Measurements from ENCODE around the gene NPLOC4. TPM values are rescaled to one million over a fixed set of nuclear protein-coding genes. Genes with fewer than 3 reads are reported as not detected.

Gene NPLOC4
- total RNA-seq, 1 experiment from 2014 or later, result 55.0 TPM

DNA sequence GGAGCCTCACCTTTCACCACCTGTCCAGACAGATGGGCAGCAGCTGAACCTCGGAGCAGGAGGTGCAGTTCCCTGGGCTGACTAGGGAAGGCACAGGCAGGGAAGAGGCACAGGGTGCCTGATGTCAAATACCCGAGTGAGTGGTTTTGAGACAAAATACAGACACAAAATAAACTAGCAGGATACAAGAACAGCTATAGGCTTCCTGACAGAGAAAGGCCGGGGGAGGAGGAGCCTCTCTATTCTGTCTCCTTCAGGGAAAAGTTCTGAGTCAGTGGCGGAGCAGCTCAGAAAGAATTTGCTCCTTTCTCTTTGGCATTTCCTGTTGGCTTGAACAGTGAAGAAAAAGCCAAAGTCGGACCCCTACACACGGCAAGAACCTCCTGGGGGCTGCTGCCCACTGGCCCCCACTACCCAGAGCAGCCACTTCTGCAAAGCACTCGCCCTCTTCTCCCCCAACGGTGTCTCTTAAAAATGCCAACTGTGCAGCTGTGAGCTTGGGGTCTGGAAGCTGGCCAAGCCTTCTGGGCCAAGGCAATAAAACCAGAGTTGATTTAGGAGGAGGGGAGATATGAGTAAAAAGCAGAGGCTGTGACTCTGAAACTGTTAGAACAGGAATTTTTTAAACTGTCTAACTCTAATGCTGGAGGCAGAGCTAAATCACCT is 70.3 kb downstream of the NPLOC4 start:
- DNase-seq (ENCODE audit: low spot score), result peak; percentile 83

DNA sequence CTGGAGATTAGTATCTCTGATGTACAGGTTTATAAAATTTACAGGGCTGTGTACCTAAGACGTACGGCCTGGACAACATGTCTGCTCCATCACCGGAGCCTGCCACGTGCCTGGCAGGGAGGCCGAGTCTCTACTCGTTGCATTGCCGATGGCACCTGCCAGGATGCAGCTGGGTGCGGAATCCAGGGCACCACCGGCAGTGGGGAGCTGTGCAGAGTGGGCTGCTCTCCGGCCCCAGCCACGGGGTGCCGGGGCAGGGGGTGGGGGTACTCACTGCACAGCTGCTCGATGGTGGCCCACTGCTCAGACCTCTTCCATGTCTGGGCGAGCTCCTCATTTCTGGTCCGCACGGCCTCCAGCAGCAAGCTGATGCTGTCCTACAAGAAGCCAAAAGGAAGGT is 71.7 kb downstream of the NPLOC4 start:
- no peak for DNase-seq (ENCODE audit: low spot score)

DNA sequence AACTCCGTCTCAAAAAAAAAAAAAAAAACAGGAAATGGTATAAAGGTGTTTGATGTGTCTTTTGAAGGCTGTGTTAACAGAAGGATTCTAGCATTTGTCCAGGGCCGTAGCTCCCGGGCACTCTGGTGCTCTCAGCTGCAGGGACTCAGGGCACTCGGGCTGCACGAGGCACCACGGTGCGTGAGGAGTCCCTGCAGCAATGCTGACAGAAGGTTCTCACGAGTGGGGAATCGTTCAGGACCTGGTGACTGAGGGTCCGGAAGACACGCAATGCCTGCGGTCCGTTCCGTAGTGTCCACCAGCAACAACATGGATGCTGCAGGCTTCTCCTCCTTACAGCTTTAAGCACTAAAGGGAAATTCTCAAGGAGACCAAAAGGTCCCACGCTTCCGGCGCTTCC is 72.1 kb downstream of the NPLOC4 start:
- DNase-seq (ENCODE audit: low spot score), result no peak

DNA sequence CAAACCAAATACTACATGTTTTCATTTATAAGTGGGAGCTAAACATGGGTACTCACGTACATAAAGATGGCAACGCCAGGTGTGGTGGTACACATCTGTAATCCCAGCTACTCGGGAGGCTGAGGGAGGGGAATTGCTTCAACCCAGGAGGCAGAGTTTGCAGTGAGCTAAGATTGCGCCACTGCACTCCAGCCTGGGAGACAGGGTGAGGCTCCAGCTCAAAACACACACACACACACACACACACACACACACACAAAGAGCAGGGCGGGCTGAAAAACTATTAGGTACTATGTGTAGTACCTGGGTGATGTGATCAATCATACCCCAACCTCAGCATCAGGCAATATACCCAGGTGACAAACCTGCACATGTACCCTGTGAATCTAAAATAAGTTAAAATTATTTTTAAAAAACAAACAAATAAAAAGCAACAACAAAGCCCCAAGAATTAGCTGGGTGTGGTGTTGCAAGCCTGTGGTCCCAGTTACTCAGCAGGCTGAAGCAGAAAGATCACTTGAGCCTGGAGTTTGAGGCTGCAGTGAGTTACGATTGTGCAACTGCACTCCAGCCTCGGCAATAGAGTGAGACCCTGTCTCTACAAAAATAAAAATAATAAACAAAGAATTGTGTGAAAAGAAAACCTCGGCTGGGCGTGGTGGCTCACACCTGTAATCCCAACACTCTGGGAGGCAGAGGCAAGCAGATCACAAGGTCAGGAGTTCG is 72.9 kb downstream of the NPLOC4 start:
- DNase-seq (ENCODE audit: low spot score), result peak; percentile 36

DNA sequence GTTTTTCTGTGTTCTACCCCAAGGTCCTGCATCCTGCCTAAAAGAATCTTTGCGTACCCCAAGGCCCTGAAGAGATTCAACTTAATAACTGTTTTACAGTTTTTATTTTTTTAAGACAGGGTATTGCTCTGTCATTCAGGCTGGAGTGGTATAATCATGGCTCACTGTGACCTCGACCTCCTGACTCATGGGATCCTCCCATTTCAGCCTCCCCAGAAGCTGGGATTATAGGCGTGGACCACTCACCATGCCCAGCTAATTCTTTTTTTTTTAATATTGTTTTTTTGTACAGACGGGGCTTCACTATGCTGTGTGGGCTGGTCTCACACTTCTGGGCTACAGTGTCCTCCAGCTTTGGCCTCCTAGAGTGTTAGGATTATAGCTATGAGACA is 75.4 kb downstream of the NPLOC4 start:
- no peak for DNase-seq (ENCODE audit: low spot score)

DNA sequence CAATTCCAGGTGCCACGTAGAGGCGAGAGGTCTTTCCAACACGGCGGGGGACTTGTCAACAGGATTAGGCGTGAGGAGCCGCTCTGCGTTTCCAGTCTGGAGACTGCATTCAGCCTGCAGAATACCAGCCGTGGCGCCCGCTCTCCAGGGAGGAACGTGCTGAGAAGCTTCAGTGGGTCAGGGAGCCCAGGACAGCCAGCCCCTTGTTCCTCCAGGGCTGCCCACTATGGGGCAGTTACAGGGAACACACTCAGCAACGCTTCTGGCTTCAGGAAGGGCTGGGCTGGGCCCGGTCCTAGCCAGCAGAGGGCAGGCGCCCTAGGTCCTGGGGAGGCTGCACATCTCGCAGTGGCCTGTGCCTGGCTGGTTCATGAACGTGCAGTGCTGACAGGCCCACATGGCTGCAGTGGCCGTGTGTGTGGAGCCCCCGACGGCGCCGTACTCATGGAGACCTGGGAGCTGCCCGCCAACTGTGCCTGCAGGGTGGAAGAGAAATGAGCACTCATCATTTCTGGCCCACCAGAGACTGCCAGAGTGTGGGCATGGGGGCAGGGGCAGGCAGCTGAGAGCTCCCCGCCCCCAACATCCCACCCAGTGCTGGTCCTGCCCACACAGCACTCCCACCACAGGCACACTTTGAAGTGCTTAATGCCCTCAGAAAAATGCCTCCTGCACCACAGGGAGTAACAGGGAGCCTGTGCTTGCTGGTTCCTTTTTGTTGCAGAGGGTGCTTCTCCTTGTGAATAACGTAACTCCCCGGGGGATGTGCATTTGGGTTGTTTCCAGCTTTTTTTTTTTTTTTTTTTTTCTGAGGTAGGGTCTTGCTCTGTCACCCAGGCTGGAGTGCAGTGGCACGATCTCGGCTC is 77.7 kb downstream of the NPLOC4 start:
- DNase-seq (ENCODE audit: low spot score), result no peak

DNA sequence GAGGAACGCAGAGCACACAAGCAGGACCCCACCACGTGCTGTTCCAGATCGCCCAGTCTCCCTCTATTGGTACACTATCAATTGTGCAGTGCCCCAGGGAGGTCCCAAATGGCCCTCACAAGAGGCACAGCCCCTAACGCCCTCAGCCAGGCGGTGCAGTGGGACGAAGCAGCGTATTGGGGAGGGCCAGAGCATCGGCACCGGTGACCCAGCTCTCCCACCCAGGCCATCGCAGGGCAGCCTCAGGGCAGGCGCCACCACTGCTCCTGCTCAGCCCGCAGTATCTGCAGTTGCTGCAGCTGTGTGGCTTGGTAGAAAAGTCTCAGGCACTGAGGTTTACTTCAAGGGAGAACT is 78.8 kb downstream of the NPLOC4 start:
- DNase-seq (ENCODE audit: low spot score), result no peak

DNA sequence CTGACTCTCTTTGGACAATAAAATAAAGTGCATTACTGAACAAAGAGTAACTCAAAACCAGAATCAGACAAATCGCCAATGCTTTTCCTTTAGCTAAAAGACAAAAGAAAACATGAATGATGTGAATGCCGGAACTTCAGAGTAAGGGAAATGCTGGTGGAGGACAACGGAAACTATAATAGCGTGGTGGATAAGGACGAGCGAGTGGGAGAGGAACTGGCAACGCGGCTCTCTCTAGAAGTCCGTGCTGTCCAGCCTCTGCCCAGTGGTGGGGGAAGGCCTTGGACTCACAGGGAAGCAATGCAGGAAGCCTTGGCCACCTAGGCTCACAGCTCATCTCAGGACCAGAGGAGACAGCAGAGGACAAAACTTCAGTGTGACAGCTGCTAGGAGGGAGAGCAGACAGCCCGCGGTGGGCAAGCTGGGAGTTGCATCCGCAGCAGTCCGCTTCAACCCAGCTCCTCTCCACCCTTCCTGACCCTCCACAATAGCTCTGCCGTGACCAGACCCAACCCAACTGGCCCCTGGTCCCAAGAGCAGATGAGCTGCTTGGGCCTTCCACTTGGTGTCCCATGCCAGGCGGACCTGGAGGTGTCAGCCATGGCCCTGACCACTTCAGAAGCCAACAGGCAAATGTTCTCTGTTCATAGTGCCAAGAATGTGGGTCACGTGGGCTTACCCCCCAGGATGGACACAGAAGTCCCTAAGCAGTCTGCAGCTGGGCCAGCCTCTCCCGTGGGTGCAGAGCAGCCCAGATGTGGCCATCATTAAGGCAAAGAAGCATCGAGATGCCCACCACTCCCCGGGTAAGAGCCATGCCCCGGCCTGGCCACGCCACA is 79.4 kb downstream of the NPLOC4 start:
- no peak for DNase-seq (ENCODE audit: low spot score)

DNA sequence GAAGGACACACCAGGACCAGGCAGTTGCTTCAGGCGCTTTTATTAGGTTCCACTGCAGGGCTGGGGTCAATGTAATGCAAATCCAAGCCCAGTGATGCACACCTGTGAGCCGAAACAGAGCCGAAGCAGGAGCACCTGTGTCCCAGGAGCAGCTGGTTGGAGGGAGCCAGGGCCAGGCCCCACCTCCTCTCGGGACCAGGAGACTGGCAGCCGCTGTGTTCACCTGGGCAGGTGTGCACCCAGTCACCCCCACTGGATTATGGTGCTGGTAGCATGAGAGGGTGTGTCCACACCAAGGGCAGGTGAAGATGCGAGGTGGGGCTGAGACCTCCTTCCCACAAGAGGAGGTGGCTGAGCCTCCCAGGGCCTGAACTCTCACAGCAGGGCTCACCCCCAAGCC is 80.0 kb downstream of the NPLOC4 start:
- DNase-seq (ENCODE audit: low spot score), result no peak

DNA sequence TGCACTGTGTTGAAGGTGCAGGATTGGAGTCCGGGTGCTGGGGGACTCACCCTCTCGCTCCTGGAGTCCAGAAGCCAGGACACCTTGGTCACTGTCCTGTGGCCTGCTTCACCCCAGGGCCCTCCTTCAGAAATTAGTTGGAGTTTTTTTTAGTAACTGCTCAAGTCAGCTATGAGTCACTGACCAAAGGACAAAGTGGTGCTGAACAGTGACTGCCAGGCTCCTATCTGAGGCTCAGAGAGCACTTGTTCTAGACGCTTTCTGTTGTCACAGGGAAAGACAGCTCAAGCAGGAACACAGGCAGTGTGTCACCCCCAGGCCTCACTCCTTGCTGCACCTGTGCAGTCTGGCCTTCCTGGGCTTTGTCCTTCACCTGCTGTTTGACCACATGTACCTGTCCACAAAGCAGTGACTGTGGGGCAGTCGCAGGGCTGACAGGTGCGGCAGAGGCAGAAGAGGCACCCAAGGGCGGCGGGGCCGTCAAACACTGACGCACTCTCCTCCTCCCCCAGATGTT is 80.7 kb downstream of the NPLOC4 start:
- no peak for DNase-seq (ENCODE audit: low spot score)

DNA sequence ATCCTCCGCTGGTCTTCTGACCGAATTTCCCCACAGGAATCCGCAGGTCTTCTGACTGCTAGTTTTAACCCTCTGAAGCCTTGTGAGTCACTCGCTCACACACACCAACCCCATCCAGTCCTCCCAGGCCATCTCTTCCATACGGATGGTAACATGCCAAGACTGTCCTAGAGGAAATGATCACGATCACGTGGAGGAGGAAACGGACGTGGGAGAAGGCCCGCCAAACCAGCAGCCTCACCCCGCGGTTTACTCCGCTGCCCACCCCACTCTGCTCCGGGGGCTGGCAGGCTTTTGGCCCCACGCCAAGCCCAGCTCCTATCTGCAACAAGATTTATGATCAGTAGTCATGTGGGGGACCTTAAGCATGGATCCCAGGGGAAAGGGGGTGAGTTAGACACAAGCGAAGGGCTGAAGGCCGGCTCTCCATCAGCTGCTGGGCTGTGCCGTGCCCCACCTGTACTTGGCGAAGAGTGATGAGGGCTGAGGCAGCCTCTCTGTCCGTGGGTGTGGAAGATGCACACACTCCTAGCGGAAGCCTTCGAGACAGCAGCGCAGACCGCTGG is 83.2 kb downstream of the NPLOC4 start:
- DNase-seq (ENCODE audit: low spot score), result peak; percentile 80

DNA sequence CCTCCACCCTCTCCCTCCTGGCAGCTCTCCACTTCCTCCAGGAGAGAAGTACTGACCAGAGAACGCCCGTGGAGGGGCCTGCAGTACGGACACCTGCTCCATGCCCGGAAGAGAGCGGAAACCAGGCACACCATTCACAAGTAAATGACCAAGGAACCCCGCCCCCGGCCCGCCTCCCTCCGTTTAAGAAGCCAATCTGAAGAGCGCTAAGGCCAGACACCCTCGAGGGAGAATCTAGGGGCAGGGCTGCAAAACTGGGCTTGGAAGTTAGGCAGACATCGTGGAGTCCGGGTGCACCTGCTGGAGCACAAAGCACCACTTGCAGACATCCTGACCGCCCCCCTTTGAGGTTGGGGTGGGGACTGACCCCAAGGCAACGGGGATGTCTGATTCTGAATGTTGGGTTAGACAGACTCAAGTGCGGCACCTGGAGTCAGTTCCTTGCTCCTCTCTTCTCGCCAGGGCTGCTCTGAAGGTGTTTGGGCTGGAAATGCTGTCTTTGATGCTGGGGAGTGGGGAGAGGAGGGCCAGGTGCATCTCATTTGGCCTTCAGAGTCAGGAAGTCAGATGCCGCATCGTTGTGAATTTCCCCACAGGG is 83.8 kb downstream of the NPLOC4 start:
- DNase-seq (ENCODE audit: low spot score), result peak; percentile 65

DNA sequence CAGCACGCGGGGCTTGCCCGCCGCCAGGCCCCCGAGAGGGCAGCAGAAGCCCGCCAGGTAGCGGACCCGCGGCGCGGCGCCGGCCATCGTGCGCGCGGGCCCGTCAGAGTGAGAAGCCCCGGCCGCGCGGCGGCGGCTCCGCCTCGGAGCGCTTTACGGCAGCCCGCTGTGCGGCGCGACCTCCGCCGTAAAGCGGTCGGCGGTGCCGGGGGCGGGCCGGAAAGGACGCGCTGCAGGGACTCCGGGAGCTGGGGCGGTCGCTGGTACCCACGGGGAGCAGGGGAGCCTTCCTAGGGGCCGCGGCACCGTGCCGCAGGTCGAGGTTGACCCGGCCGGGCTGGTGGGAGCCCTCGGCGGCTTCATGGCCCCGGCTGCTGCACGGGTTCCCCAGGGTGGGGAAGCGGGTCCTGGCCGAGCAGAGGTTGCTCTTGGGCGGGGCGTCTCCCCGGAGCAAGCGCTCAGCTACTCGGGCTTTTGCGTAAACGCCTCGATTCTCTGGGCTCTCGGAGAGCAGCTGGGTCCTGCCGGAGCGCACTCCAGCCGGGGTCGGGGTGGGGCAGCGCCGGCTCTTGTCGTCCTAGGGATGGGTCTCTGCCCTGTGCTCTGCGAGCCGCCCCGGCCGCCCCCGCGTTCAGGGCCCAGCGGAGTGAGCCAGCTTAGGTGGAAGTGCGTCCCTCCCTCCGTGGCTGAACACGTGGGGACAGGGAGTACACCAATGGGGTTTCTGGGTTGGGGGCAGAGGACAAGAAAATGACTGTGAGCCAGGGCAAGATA is 84.5 kb downstream of the NPLOC4 start, which contains the start of gene FAAP100:
Gene FAAP100, minus strand, starts transcription at position 110 of the 774 bp plus-strand sequence. Its CDS starts 23 bp downstream, at position 87.
- peak; percentile 48 for DNase-seq (ENCODE audit: low spot score)

DNA sequence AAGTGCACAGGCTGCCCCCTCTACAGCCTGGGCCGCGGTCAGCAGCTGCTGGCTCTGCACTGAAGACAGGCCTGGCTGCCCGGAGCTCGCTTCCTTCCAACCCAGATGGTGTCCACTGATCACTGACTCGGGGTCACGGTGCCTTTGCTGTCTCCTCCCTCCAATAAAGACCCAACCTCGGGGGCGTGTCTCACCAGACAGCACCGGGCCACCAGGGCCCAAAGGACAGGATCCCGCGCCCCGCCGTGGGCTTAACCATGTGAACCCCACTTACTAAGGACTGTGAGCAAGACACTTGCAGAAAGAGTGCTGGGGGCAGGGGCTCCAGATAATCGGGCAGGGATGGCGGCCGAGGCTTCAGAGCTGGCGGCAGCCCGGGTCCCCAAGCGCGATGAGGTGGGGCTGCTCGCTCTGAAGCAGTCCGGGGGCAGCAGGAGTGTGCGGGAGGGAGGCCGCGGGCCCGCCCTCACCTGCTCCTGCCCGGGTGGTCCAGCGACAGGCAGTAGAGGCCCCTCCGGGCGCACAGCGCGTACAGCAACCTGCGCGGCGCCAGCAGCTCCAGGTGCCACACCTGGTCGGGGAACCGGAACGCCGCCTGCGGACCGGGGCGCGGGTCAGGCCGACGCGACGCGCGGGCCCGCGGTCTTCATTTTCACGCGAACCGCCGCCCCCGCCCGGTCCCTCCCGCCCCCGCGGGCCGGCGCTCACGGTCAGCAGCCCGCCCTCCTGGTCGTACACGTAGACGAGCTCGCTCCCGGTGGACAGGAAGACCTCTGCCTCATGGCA is 85.3 kb downstream of the NPLOC4 start:
- no peak for DNase-seq (ENCODE audit: low spot score)

DNA sequence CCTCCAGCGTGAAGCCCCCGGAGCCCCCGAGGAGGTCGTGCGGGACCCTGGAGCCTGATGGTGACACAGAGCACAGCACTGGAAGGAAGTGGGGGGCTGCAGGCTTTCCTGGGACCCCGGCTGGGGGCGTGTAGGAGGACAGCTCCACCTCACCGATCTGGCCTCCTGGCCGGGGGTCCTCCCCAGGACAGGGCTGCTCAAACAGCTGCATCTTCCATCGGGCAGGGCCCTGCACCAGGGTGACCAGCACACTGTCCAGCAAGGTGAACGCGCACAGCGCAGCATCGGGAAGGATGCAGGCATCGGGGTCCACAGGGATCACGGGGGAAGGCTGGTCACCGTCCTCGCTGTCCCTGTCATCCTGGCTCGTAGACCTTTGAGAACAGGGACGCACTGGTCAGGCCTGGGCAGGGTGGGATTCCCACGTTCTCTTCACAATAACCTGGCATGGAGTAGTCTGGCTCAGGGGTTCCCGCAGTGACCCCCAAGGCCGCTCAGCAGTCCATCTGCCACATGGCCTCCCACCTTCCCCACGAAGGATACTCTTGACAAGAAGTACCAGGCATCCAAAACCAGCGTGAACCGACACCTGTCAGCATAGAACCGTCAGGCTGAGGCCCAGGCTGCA is 86.0 kb downstream of the NPLOC4 start:
- no peak for DNase-seq (ENCODE audit: low spot score)

DNA sequence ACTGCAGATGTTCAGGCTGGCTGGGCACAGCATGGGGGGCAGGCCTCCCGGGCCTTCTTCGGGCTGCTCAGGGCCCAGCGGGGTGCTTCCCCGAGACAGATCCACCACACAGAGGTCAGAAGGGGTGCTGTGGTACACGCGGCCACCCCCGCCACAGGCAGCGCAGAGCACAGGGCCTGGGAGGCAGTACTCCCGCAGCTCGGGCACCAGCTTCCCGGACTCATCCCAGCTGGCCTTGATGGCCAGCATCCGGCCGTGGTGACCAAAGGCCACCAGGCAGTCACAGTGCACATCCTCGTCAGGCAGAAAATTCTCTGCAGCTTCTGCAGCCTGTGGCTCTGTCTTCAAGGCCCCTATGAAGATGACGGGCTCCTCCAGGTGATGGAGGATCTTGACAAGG is 86.6 kb downstream of the NPLOC4 start:
- no peak for DNase-seq (ENCODE audit: low spot score)

DNA sequence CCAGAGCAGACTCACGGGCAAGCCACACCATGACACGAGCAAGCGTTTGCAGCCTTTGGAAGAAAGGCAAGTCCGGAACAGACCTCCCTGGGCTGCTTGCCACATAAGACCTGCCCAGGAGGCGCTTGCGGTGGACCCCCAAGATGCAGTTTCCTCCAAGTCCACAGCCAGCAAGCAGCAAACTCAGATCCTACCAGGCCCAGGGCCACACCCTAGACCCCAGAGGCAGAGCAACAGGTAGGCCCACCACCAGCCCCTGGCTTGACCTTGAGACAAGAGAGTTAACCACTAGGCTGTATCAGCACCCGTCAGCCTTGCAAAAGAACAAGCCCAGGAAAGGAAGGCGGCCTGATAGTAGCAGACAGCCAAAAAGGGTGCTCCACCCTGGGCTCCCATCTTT is 87.1 kb downstream of the NPLOC4 start:
- DNase-seq (ENCODE audit: low spot score), result no peak

DNA sequence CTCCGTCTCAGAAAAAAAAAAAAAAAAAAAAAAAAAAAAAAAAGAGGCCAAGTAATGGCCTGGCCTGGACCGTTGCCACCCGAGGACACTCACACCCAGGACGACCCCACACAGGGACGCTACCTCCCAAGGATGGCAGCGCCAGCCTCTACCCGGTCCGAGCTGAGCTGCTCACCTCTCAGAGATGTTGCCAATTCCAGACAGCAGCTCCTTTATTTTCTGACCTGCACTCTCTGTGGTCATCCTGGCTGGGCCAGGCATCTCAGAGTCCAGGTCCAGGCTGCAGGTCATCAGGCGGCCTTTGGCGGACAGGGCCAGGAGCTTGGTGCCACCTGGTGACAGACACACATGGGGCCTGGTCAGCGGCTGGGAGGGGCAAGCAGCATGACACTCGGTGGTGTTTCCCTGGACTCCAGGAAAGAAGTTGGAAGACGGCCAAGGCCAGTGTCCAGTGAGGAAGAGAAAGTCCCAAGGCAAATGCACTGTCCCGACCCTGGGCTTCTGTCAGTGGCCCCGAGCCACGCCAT is 87.8 kb downstream of the NPLOC4 start:
- DNase-seq (ENCODE audit: low spot score), result no peak

Data from H4 (cell line).